Epithelial cell of prostate (primary cell): ENCODE data around the gene CCDC88C.
A peak's percentile ranks its signal among the peaks of the same experiment; 100 is the strongest.

Experiments used
- DNase-seq: peaks from one replicate; pipeline ENCODE4 v3.0.0-alpha.2; 2011; ENCODE audit warnings: low read depth, low spot score
- H3K27ac ChIP-seq: fragments of 450-650 bp; 2 replicates; pipeline ENCODE4 v1.5.1; 2017; ENCODE audit warnings: mild to moderate bottlenecking

CCDC88C gene

DNA sequence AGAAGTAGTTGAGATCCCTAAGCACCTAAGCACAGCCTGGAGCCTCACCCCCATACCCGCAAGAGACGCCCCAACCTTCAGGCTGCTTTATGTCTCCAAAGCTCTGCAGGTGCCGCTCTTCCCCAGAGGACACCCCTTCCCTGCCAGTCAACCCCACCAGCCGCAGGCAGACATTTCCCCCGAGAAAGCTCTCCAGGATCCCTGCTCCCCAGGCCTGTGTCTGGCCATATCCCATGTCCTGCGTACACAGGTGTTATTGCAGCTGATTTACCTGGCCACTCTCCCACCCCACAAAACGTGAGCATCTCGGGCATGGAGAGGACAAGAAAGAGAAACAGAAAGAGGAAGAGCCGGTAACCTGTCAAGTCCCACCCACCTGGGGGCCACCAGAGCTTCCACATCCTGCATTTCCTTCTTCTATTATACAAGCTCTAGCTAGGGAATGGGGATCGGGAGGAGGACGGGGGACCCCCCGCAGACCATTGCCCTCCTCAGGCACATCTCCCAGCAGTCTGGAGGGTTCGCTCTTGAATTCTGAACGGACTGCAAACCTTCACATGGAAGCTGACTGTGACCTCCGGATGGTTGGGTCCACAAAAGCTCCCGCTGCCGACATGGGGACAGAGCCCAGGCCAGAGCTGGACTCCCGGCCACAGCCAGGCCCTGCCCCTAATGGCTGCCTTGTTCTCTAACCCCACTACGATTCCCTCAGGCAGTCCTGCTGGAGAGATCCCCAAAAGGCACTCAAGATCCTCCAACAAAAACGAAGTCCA, 17.6 kb downstream of the CCDC88C start:
- DNase-seq: no peak
- H3K27ac ChIP-seq: peak overlapping the region; percentile 1

- no peak for DNase-seq
These were observed 18.9 kb downstream of the CCDC88C start for GRCh38 chr14:91398707-91399106.

DNA sequence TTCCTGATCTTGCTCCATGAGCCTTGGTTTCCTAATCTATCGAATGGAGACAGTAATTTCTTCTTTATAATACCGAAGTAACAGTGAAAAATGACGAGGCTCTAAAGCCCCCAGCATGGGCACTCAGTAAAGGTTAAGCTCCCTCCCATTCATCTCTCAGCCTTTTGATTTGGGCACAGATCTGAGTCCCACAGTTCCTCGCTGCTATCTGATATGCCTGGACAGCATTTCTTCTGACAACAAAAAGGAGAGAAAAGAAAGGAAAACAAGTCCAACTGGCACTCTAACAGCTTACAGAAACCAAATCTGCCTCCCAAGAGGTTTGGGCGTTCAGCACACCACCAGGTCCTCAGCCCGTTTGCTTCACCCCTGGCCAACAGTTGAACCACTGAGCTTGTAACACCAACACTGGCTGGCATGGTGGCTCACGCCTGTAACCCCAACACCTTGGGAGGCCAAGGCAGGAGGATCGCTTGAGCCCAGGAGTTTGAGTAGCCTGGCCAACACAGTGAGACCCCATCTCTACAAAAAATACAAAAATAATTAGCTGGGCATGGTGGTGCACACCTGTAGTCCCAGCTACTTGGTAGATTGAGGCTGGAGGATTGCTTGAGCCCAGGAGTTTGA, 19.5 kb downstream of the CCDC88C start:
- DNase-seq: no peak
- H3K27ac ChIP-seq: peak overlapping the region; percentile 94

More at GRCh38 chr14:91398707-91399106, 18.9 kb downstream of the CCDC88C start:
- no peak overlapping the region for H3K27ac ChIP-seq

GRCh38 chr14:91396959-91397815, 20.4 kb downstream of the CCDC88C start:
- no peak for DNase-seq
- H3K27ac ChIP-seq: peak overlapping the region; percentile 94

GRCh38 chr14:91396013-91396660, 21.5 kb downstream of the CCDC88C start:
- peak overlapping the region; percentile 94 for H3K27ac ChIP-seq
- no peak for DNase-seq

DNA sequence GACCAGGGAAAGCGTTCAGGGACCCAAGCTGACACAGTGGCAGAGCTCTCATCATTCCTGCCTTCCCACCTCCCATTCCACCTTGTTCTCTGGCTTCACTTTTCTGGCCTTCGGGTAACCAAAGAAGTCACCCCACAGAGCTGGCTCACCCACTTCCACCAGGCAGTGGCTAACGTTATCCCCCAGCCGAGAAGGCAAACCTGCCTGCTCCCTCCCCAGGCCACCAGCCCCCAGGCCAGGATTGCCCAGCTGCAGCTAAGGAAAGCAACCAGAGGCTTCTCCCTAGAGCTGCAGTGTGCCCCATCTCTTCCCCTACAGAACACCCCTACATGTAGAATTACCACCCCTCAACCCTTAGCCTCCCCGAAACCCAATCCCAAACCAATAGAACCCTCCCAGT, 22.2 kb downstream of the CCDC88C start:
- H3K27ac ChIP-seq: peak overlapping the region; percentile 94

DNA sequence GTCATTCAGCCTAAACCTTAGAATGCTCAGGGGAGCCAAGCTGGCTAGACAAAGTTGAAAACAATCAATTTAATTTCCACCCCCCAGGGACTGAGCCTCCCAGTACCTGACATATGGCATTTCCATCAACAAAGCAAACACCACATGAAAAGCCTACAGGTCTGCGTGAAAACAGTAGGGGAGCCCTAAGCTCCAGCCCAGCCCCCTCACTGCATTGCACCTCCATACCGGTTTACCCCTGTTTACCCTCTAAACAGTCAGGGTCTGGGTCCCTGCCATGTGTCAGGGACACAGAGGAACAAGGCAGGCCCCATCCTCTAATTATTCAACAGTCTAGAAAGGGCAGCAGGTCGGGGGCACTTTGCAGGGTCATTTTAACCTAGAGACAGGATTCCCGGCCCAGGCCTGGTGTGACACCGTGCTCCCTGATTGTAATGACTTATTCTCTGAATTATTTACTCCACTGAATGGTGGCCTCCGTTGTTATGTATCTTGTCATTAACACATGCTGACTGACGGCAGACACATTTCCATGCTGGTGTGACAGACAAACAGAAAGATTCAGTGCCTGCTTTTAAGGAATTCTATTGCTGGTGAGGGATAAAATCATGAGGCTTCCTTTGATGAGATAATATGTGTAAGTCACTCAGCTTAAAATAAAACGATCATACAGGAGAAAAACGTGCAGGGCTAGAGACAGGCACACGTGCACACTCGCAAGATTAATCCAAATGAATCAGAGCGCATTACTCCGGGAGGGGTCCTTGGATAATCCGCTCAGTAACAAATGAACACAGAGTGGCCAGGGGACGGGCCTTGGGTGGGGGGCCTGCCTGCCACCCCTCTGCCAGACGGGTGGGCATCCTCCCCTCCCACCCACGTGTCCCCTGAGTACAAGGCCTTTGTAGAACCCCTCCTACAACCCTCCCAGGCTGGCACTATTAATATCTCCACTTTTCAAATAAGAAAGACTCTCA, 23.2 kb downstream of the CCDC88C start:
- no peak overlapping the region for H3K27ac ChIP-seq
- no peak for DNase-seq

More for the DNA sequence above, 22.2 kb downstream of the CCDC88C start:
- no peak for DNase-seq

DNA sequence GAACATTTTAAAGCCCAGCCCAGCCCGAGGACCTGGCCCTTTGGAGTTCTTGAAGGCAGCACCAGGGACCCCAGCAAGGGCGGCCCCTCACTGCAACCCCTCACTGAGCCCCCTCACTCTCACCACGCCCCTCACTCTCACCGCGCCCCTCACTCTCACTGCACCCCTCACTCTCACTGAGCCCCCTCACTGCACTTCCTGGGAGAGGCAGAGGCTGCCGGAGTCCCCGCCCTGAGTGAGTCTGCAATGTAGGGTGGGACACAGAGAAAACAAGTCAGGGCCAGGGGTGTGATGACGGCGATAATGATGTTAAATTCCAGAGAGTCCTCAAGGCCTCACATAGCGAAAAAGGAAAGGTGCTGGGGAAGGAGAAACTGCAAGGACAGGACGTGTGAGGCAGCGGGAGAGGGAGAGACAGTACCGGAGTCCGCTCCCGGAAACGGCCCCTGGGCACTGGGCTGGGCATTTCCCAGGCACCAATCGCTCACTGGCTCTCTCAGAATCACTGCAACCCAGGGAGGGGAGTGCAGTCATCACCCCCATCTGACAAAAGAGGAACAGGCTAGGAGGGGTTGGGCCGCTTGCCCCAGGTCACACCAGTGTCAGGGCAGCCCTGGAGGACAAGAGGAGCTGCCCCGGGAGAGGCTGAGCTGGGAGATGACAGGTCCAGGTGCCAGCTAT, 24.9 kb downstream of the CCDC88C start:
- DNase-seq: no peak
- H3K27ac ChIP-seq: peak overlapping the region; percentile 50

DNA sequence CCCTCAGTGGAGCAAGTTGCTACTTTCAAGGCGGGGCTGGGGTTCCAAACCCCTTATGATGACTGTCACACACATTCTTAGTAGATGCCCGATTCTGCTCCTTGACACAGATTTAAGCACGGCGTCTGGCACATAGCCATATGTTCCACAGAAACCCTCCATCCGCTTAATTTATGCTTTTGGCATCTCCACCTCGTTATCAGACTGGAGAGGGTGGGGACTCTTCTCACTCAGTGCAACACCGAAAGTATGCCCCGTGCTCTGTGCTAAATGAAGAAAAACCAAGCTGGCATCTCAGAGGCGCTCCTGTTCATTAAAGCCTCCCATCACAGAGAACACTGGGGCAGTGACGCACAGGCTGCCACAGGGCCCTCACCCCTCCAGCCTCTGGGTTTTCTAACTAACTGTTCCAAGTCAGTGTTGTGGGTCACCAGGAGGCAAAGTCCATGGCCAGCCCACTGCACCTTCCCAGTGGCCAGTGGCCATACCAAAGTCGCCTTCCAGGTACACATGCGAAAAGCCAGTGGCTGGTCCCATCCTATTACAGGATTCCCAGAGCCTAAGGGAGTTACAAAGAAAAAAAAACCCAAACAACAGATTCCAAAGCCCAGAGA, 27.3 kb downstream of the CCDC88C start:
- no peak overlapping the region for H3K27ac ChIP-seq
- no peak for DNase-seq

GRCh38 chr14:91389150-91389549, 28.5 kb downstream of the CCDC88C start:
- DNase-seq: no peak
- H3K27ac ChIP-seq: no peak overlapping the region

DNA sequence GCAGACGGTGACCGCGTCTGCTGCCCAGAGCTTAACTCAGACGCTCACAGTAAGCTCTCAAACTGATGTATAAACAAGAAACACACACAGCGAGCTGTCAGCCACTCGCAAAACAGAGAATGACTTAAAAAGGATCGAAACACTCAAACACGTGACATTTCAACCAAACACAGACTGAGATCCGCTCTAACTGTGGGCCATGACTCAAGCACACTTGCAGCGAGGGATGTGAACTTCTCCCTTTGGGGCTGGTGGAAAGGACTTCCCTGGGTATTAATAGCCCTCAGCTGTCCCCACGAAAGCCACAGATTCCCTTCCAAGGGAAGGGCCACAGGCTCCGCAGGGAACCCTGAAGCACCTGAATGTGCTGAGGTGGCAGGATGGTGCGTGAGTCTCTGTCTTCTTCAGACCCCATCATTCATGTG, 29.1 kb downstream of the CCDC88C start:
- H3K27ac ChIP-seq: no peak overlapping the region
- DNase-seq: no peak

- no peak overlapping the region for H3K27ac ChIP-seq
- no peak for DNase-seq
These were observed 29.7 kb downstream of the CCDC88C start for GRCh38 chr14:91387951-91388381.

- DNase-seq: no peak
- no peak overlapping the region for H3K27ac ChIP-seq
These were observed 30.3 kb downstream of the CCDC88C start for GRCh38 chr14:91387169-91387835.

DNA sequence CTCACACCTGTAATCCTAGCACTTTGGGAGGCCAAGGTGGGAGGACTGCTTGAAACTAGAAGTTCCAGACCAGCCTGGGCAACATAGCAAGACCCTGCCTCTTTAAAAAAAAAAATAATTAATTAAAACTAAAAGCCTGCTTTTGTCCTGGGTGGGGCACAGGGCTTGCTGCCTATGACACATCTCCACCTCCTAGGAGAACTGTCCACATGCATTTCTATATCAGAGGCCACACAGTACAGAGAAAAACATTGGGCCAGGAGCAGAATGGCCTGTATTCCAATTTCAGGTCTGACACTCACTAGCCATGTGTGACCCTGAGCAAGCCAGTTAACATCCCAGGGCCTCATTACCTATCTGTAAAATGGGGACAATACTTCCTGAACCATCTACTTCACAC, 31.9 kb downstream of the CCDC88C start:
- no peak overlapping the region for H3K27ac ChIP-seq
- DNase-seq: no peak

DNA sequence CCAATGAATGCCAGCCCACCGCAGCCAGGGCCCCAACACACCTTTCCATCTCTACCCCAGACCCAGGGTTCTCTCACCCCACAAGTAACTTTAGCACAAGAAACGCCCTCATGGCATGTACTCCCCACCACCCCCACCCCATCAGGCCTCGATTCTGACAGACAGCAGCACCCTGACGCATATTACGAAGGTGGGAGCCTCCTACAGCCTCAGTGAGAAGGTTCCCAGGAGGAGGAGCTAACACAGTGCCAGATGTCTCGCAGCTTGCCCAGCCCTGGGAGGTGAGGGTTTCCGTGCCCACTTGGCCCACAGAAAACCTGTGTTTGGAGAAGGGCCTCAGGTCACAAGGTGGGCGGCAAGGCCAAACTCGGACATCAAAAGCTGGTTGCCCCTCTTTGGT, 32.4 kb downstream of the CCDC88C start:
- H3K27ac ChIP-seq: no peak overlapping the region

GRCh38 chr14:91383439-91383838, 34.2 kb downstream of the CCDC88C start:
- DNase-seq: no peak
- H3K27ac ChIP-seq: no peak overlapping the region

More for the DNA sequence above, 32.4 kb downstream of the CCDC88C start:
- no peak for DNase-seq

DNA sequence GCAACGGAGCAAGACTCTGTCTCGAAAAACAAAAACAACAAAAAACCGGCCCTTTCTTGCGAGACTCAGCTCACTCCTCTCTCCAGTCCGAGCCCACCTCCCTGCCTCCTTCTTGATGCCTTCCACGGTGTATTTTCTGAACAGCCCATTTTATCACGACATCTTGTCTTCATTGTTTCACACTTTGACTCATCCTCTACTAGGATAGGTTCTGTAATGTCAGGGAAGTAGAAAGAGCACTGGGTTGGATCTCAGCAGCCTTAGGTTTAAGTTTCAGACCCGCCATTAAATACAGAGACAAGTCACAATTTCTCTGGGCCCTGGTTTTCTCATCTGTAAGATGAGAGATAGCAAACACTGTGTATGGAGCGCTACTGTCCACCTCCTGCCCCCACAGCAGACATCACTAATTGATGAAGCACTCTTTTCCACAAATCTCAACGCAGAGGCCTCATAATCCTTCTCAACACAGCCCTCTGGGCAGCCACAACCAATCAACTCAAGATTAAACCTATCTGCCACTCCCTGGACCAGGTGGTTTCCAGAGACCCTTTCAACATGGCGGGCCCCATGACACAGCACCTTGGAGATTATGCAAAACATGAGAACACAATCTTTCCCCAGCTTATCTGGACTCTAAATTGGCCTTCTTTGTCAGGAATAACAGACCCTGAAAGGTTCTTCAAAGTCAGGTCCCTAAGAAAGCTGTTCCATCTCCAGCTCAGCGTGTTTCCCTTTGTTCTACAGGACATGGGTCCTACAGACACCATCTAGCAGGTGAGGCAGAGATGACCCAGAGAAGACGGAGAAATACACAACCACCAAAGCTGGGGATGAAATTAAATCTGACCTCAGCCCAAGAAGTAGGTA, 35.6 kb downstream of the CCDC88C start:
- H3K27ac ChIP-seq: no peak overlapping the region
- no peak for DNase-seq
